Natural killer cell treated with Interleukin-12 subunit alpha and Interleukin-12 subunit beta and Interleukin-15 and Interleukin-18, amount 100 ng/mL, for 72 hours (primary cell): ENCODE results near the gene RIMBP2. TPM values are rescaled to one million over a fixed set of nuclear protein-coding genes. Genes with fewer than 3 reads are reported as not detected.

Source experiments
- ATAC-seq, 2 donors: fragments of 150-1000 bp; cut with Tn5 transposase in 1 of 2; sonication (Bioruptor Pico), chemical (Tn5 transposase) in 1 of 2; 2 replicates each; pipeline ENCODE4 v1.10.0; 2021
- DNase-seq: peaks from one replicate; pipeline ENCODE4 v3.0.0; 2022; ENCODE audit warnings: low spot score
- H3K27ac Mint-ChIP-seq, 2 donors: 1 replicate in 1 of 2; 2 replicates in 1 of 2; pipeline ENCODE4 v1.8.0; 2022; ENCODE audit warnings: mixed read lengths in 2 of 2, mild to moderate bottlenecking in 1 of 2, moderate library complexity in 1 of 2
- H3K27me3 Mint-ChIP-seq, 2 donors: 1 replicate in 1 of 2; 2 replicates in 1 of 2; pipeline ENCODE4 v1.8.0; 2022; ENCODE audit warnings: mixed read lengths in 2 of 2
- H3K36me3 Mint-ChIP-seq: one replicate; pipeline ENCODE4 v1.8.0; 2022; ENCODE audit warnings: mixed read lengths
- H3K4me1 Mint-ChIP-seq, 2 donors: 1 replicate in 1 of 2; 2 replicates in 1 of 2; pipeline ENCODE4 v1.8.0; 2022; ENCODE audit warnings: low read depth in 2 of 2, mixed read lengths in 2 of 2, mild to moderate bottlenecking in 1 of 2
- H3K4me3 Mint-ChIP-seq: one replicate; pipeline ENCODE4 v1.8.0; 2022; ENCODE audit warnings: mixed read lengths
- H3K9me3 Mint-ChIP-seq: 2 replicates; pipeline ENCODE4 v1.8.0; 2022; ENCODE audit warnings: mixed read lengths
- total RNA-seq, 2 donors: library from RNA; stranded (reverse); gene quantifications; one replicate each; pipeline ENCODE4 v1.2.3, GENCODE V29; 2022

The RIMBP2 gene
- total RNA-seq, 2 donors from 2014 or later = not detected

DNA sequence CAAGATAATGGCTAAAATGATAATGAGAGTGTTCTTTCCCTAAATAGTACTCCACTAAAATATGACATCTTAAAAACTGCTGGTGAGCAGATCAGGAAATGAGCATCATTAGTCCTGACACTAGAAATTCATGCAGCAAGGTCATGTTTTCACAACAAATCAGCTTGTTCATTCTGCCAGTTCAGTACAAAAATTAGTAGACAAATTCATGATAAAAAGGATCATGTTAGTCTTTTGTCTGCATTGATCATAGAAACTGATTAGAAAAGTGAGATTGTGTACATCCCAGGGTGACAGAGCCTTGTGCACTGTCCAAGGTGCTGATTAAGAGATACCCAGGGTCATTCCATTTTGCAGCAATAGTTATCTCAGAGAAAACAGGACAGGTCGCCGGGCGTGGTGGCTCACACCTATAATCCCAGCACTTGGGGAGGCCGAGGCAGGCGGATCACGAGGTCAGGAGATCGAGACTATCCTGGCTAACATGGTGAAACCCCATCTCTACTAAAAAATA lies 163.6 kb downstream of the RIMBP2 start:
- H3K4me3 Mint-ChIP-seq = no peak overlapping the region
- H3K9me3 Mint-ChIP-seq = no peaks in the 10 kb centered on the region
- DNase-seq = no peak
- H3K27me3 Mint-ChIP-seq = peaks cover 9 to 25% of the 10 kb centered on the region in 2 donors
- H3K27ac Mint-ChIP-seq = no peak overlapping the region
- ATAC-seq = no peak
- H3K36me3 Mint-ChIP-seq = no peaks in the 10 kb centered on the region
- no peaks in the 10 kb centered on the region for H3K4me1 Mint-ChIP-seq

DNA sequence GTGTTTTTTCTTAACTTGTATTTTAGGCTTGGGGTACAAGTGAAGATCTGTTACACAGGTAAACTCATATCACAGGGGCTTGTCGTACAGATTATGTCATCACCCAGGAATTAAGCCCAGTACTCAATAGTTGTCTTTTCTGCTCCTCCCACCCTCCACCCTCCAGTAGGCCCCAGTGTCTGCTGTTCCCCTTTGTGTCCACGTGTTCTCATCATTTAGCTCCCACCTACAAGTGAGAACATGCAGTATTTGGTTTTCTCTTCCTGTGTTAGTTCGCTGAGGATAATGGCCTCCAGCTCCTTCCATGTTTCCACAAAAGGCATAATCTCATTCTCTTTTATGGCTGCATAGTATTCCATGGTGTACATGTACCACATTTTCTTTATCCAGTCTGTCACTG lies 166.7 kb downstream of the RIMBP2 start:
- Mint-ChIP-seq H3K27me3 (peaks cover 2 to 7% of the 10 kb centered on the region in 2 donors), H3K27ac (no peak overlapping the region), H3K4me1 (no peaks in the 10 kb centered on the region)

DNA sequence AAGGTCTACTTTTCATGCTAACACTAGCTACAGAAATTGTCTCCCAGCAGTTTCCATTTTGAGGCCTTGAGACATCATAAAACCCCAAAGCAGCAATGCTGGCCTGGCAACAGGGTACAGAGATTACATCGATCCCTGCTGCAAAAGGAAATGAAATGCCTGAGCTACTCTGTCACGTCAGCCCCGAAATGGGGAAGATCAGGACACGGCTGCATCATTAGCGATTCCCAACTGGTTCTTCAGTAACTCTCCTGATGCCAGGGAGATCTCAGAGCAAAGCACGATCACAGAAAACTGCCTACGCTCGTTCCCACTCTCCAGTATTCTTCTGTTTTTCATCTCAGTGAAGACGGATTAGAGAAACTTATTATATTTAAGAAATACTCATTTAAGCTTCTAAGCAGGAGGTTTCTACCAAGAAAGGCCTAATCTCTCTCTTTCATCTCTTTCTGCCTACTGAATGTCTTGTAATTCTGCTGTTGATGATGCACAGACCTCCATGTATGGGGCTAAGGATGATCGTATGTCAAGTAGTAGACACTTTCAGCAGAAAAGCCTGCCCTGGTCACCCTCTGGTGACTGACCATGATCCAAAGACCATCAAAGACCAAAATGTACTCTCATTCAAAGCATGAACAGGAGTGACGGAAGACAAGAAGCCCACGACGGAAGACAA lies 168.5 kb downstream of the RIMBP2 start:
- Mint-ChIP-seq H3K27ac (no peak overlapping the region), H3K4me3 (no peak overlapping the region), H3K4me1 (no peaks in the 10 kb centered on the region), H3K9me3 (no peaks in the 10 kb centered on the region), H3K27me3 (no peaks in the 10 kb centered on the region), H3K36me3 (no peaks in the 10 kb centered on the region)
- ATAC-seq (no peak), DNase-seq (no peak)

More for the DNA sequence above, 166.7 kb downstream of the RIMBP2 start:
- no peaks in the 10 kb centered on the region for H3K9me3 Mint-ChIP-seq
- ATAC-seq (no peak), DNase-seq (no peak)
- H3K4me3 Mint-ChIP-seq = no peak overlapping the region
- no peaks in the 10 kb centered on the region for H3K36me3 Mint-ChIP-seq

DNA sequence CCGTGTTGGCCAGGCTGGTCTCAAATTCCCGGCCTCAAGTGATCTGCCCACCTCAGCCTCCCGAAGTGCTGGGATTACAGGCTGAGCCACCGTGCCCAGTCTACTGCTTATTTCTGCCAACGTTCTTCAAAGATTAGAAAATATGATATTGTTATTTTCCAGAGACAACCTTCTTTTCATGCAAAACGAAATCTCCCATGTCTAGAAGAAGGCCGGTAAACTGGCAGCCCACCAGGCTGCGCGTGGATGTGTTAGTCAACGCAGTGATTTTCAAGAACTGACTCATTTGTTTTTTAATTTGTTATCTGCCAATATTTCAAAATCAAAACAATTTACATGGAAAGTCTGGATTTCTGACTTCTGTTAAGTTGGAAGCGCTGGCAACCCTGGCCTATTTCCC lies 169.6 kb downstream of the RIMBP2 start:
- Mint-ChIP-seq H3K4me3 (no peak overlapping the region), H3K36me3 (no peaks in the 10 kb centered on the region), H3K4me1 (no peaks in the 10 kb centered on the region), H3K27ac (no peak overlapping the region), H3K9me3 (no peaks in the 10 kb centered on the region), H3K27me3 (no peaks in the 10 kb centered on the region)
- DNase-seq (no peak), ATAC-seq (no peak)

DNA sequence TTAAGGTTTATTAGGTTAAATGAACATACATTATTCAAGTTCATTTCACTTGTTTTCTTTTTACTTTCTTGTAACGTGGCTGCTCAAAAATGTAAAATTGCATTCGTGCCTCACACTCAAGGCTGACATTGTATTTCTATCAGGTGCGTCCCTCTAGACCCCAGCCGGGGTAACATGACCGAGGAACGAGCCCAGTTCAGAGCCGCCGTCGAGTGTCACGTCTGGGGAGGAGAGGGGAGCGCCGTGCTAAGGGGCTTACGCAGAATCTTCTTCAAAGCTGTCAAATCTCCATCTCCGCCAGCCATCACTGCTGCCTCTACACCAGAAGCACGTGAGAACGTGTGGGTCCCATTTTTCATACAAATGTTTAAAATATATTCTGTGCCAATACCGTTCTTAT lies 170.6 kb downstream of the RIMBP2 start:
- no peak for ATAC-seq
- DNase-seq = no peak
- H3K27me3 Mint-ChIP-seq = no peaks in the 10 kb centered on the region

DNA sequence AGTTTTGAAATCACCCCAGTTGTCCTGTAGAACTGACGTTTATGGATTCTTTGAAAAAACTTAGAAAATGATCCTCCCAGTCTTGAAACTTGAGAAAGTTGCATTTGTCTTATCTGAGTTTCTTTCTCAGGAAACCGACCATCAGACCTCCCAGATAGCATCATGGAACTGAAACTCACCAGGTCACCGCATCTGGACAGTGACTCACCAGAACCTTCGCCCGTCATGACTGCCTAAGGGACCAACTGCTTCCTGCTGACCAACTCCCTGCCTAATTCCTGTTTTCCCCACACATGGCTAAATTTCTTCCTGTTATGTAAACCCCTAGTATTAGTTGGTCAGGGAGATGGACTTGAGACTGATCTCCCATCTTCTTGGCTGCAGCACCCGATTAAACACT lies 175.7 kb downstream of the RIMBP2 start:
- H3K36me3 Mint-ChIP-seq = no peaks in the 10 kb centered on the region
- ATAC-seq = no peak
- H3K4me1 Mint-ChIP-seq = no peaks in the 10 kb centered on the region
- no peak overlapping the region for H3K27ac Mint-ChIP-seq
- H3K4me3 Mint-ChIP-seq = no peak overlapping the region
- DNase-seq = no peak
- peaks cover 6% of the 10 kb centered on the region for H3K9me3 Mint-ChIP-seq
- peaks cover 0 to 3% of the 10 kb centered on the region in 2 donors for H3K27me3 Mint-ChIP-seq

More for the DNA sequence above, 170.6 kb downstream of the RIMBP2 start:
- H3K4me1 Mint-ChIP-seq = no peaks in the 10 kb centered on the region
- no peak overlapping the region for H3K4me3 Mint-ChIP-seq
- no peaks in the 10 kb centered on the region for H3K36me3 Mint-ChIP-seq
- H3K27ac Mint-ChIP-seq = no peak overlapping the region
- peaks cover 3% of the 10 kb centered on the region for H3K9me3 Mint-ChIP-seq

DNA sequence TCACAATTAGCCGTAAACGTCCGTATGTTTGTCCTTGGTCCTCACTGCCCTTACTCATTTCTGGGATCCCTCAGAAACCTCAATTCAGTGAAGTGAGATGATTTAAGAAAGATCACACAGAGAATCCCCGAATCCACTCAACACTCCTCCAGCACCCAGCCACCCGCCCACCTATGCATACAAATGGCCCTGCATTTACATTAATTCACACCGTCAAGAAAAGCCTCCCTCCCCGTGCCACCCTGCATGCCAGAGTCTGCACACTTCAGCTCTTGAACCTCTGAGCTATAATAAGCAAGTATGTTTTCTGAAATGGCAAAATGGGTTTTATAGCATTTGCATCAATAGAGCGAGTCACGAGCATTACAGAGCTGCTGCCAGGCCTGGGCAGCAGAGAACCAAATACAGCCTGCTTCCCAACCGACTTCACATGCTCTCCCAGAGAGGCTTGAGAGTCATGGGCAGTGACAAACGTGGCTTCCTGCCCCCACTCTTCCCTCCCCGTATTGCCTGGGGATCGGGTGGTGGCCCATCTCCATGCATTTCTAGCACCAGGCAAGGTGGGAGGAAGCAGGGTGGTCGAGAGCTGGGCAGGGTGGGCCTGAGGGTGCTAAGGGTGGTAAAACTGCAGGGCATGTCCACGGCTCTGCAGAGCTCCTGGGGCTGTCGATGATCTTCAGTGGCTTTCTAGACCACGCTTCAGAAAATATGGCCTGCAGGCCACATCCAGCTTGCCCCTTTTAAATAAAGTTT lies 177.6 kb downstream of the RIMBP2 start:
- ATAC-seq (no peak), DNase-seq (no peak)
- peaks cover 0 to 3% of the 10 kb centered on the region in 2 donors for H3K27me3 Mint-ChIP-seq
- H3K27ac Mint-ChIP-seq = no peak overlapping the region
- H3K4me1 Mint-ChIP-seq = no peaks in the 10 kb centered on the region
- no peaks in the 10 kb centered on the region for H3K36me3 Mint-ChIP-seq
- H3K4me3 Mint-ChIP-seq = no peak overlapping the region
- H3K9me3 Mint-ChIP-seq = peaks cover 6% of the 10 kb centered on the region

DNA sequence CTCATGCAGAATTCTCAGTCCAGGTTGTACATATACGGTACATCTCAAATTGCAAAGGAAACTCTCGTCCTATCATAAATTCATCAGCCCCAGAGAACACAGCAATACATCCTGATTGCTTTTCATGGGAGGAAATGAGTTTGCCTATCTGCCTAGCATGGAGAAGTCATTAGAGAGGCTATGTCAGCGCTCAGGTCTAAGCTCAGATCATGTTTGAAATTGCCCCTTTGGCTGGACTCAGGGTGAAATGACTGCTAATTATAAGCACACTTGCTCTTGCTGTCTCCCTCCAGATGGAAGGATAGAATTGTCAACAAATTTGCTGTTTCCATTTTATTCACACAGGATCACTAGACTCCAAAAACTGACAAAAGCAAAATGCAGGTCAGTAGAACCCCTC lies 178.4 kb downstream of the RIMBP2 start:
- peaks cover 6% of the 10 kb centered on the region for H3K9me3 Mint-ChIP-seq
- H3K27ac Mint-ChIP-seq = no peak overlapping the region
- H3K4me3 Mint-ChIP-seq = no peak overlapping the region
- DNase-seq (no peak), ATAC-seq (no peak)
- no peaks in the 10 kb centered on the region for H3K36me3 Mint-ChIP-seq
- no peaks in the 10 kb centered on the region for H3K4me1 Mint-ChIP-seq
- H3K27me3 Mint-ChIP-seq = peaks cover 0 to 3% of the 10 kb centered on the region in 2 donors

DNA sequence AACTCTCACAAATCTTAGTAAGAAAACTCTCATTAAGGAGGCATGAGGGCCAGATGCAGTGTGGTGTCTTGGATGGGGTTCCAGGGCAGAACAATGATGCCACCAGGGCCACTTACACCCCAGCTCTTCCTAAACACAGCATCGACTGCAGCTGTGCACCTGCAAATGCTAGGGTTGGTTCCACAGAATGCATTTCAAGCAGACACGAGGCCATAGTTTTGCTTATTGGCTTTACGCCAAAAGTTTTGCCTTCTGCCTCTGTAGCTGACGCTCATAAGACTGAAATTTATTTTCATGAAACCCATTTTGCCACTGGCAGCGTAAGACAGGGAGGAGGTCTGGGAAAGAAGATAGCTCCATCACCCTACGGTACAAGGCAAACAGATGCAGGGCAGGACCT lies 179.0 kb downstream of the RIMBP2 start:
- Mint-ChIP-seq H3K9me3 (peaks cover 6% of the 10 kb centered on the region), H3K36me3 (no peaks in the 10 kb centered on the region), H3K27ac (no peak overlapping the region), H3K27me3 (peaks cover 0 to 3% of the 10 kb centered on the region in 2 donors), H3K4me1 (no peaks in the 10 kb centered on the region), H3K4me3 (no peak overlapping the region)
- ATAC-seq (no peak), DNase-seq (no peak)

DNA sequence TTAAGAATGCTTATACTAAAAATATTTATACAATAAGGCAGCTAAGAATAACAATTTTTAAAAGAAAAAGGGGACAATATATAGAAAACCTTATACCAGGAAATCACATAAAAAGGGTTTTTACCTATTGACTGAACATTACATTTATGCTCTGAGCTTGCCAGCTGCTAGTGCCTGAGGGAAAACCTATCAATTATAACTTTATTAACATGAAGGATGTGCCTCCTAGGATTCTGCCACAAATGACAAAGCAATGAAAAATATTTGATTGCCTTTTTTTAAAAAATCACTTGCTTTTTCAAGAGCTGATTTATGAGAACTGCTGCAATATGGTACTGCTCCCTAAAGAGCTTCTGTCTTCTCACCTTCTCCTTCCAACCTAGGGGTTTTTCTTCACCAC lies 185.7 kb downstream of the RIMBP2 start:
- no peak overlapping the region for H3K4me3 Mint-ChIP-seq
- no peak overlapping the region for H3K27ac Mint-ChIP-seq
- no peak for DNase-seq
- no peaks in the 10 kb centered on the region for H3K9me3 Mint-ChIP-seq
- ATAC-seq = no peak
- H3K27me3 Mint-ChIP-seq = peaks cover 0 to 7% of the 10 kb centered on the region in 2 donors
- no peaks in the 10 kb centered on the region for H3K4me1 Mint-ChIP-seq
- H3K36me3 Mint-ChIP-seq = no peaks in the 10 kb centered on the region

DNA sequence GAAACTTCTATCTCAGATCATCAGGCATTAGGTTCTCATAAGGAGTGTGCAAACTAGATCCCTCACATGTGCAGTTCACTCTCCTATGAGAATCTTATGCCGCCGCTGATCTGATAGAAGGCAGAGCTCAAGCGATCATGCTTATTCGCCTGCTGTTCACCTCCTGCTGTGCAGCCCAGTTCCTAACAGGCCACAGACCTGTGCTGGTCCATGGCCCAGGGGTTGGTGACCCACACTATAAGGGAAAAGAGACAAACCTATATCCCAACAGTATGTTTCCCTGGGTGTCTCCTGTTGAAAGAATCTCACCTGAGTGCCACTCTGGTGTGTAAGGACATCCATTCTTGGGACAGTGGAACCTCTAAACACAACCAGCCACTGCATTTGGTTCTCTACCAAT lies 186.3 kb downstream of the RIMBP2 start:
- no peak overlapping the region for H3K27ac Mint-ChIP-seq
- DNase-seq (no peak), ATAC-seq (no peak)
- H3K4me3 Mint-ChIP-seq = no peak overlapping the region
- no peaks in the 10 kb centered on the region for H3K9me3 Mint-ChIP-seq
- H3K4me1 Mint-ChIP-seq = no peaks in the 10 kb centered on the region
- no peaks in the 10 kb centered on the region for H3K36me3 Mint-ChIP-seq
- H3K27me3 Mint-ChIP-seq = peaks cover under 1 to 7% of the 10 kb centered on the region in 2 donors

DNA sequence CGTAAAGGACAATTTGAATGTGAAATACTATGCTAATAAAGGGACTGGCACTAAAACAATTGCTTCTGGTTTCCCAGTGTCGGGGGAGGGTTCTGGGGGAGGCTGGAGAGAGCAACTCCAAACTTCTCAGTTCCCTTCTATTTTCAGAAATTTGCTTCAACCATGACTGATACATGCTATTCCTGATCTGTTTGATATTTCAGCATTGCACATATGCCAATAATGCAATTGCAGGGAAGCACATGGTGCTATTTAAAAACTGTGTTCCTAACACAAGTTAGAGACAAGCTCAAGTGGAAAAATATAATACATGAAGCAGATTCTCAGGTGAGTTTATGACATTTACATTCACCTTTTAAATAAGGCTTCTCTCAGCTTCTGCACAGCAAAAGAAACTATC lies 188.9 kb downstream of the RIMBP2 start:
- ATAC-seq = no peak
- H3K4me3 Mint-ChIP-seq = no peak overlapping the region
- DNase-seq = no peak
- H3K27me3 Mint-ChIP-seq = peaks cover 7 to 15% of the 10 kb centered on the region in 2 donors
- H3K36me3 Mint-ChIP-seq = no peaks in the 10 kb centered on the region
- H3K4me1 Mint-ChIP-seq = no peaks in the 10 kb centered on the region
- no peaks in the 10 kb centered on the region for H3K9me3 Mint-ChIP-seq
- no peak overlapping the region for H3K27ac Mint-ChIP-seq

DNA sequence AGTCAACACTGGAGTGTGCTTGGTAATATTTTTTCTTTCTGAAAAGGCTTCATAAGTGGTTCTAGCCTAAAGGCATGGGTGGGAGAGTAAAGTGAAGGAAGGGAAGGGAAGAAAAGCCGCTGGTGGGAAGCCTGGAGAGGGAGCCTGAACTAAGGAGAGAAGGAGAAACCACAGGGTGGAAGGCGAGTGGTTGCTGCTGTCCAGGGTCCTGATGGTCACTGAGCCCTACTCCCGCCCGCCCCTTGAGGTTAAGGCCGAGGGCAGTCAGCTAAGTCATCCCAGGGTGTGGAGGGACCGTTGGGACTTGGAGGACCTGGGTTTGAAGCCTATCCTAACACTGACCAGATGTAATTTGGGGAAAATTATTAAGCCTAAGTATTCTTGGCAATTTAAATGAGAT lies 189.3 kb downstream of the RIMBP2 start:
- ATAC-seq = no peak
- H3K36me3 Mint-ChIP-seq = no peaks in the 10 kb centered on the region
- peaks cover 7 to 17% of the 10 kb centered on the region in 2 donors for H3K27me3 Mint-ChIP-seq
- H3K4me3 Mint-ChIP-seq = no peak overlapping the region
- no peaks in the 10 kb centered on the region for H3K9me3 Mint-ChIP-seq
- no peak overlapping the region for H3K27ac Mint-ChIP-seq
- DNase-seq = no peak
- H3K4me1 Mint-ChIP-seq = no peaks in the 10 kb centered on the region

DNA sequence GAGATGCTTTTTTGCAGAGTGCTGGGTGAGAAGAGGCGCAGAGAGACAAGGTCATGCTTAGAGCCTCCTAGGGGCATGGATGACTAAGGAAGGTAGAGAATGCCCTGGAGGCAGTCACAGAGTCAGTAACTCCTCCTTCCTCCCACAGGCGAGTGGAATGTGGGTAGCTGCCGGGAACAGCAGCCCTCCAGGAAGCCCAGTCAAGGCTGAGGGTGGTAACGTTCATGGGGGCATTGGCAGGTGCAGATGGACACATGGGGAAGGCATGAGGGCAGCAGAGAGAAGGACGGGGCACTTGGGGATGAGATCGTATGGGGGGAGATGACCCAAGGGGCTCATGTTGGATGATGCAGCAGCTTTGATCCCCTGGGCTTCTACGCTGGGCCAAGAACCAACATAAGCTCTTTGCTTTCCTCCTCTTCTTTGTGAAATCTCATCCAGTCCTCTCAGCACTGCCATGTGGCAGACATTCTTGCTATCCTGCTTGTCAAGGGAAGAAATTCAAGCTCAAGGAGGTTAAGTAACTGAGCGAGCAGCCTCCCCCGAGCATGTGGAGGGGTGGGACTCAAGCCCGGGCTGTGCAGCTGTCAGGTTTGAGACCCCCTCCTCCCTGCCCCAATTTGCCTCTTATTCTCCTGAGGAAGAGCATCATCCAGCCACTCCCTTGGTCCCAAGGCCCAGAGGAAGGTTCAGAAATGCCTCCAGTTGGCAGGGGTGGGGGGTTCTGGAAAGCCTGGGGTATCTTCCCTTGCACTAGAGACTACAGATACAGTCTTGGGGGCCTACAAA lies 190.5 kb downstream of the RIMBP2 start:
- no peaks in the 10 kb centered on the region for H3K36me3 Mint-ChIP-seq
- DNase-seq (no peak), ATAC-seq (no peak)
- no peak overlapping the region for H3K27ac Mint-ChIP-seq
- peaks cover 7 to 28% of the 10 kb centered on the region in 2 donors for H3K27me3 Mint-ChIP-seq
- no peaks in the 10 kb centered on the region for H3K9me3 Mint-ChIP-seq
- no peaks in the 10 kb centered on the region for H3K4me1 Mint-ChIP-seq
- no peak overlapping the region for H3K4me3 Mint-ChIP-seq
